Panc1 (cell line): Measurements from ENCODE around the gene OR14I1. TPM values are rescaled to one million over a fixed set of nuclear protein-coding genes. Genes with fewer than 3 reads are reported as not detected.
A peak's percentile ranks its signal among the peaks of the same experiment; 100 is the strongest.

Source experiments
- ATAC-seq: fragments of 200-7000 bp; cut with Tn5 transposase; 2 replicates; pipeline ENCODE4 v1.9.1; 2020; ENCODE audit warnings: mild to moderate bottlenecking, moderate library complexity
- BruUV-seq: library from RNA; stranded (reverse); fragments of 400-500 nt; replicated peaks from 2 replicates; lab custom pipeline; 2021; lab: Mats Ljungman, UMichigan
- CTCF ChIA-PET: fragments of 300-600 bp; sonication (Branson Sonifier 250); formaldehyde crosslinking; loops from one replicate; lab custom pipeline; 2022; ENCODE audit warnings: antibody characterized with exemption; lab: Charles Lee
- POLR2A ChIA-PET: fragments of 300-600 bp; sonication (Branson Sonifier 250); formaldehyde crosslinking; loops from one replicate; lab custom pipeline; 2022; ENCODE audit warnings: antibody characterized with exemption; lab: Charles Lee
- DNase-seq: peaks from one replicate; pipeline ENCODE4 v3.0.0-alpha.2; 2010; ENCODE audit warnings: low read depth, low spot score
- H3K27ac ChIP-seq: 2 replicates; pipeline ENCODE4 v1.5.1; 2011; ENCODE audit warnings: mild to moderate bottlenecking, low read length, inconsistent platforms
- H3K27me3 ChIP-seq: fragments of 200-500 bp; sonication (Bioruptor generic); 2 replicates; pipeline ENCODE4 v1.6.0; 2014; ENCODE audit warnings: low read length, inconsistent platforms; ENCODE audit not compliant: control insufficient read depth, insufficient read depth
- H3K36me3 ChIP-seq: fragments of 200-500 bp; sonication (Bioruptor generic); 2 replicates; pipeline ENCODE4 v1.5.1; 2014; ENCODE audit warnings: inconsistent platforms, mild to moderate bottlenecking, low read length, moderate library complexity; ENCODE audit not compliant: control insufficient read depth, insufficient read depth
- H3K4me1 ChIP-seq: 2 replicates; pipeline ENCODE4 v1.5.1; 2011; ENCODE audit warnings: inconsistent platforms, mild to moderate bottlenecking, low read length, moderate library complexity; ENCODE audit not compliant: control insufficient read depth, insufficient read depth
- H3K4me3 ChIP-seq, 2 experiments: 2 replicates each; pipeline ENCODE4 v1.5.1; 2011 to 2012; ENCODE audit warnings: low read depth in 2 of 2, low read length in 2 of 2, mild to moderate bottlenecking in 2 of 2, inconsistent platforms in 1 of 2, moderate library complexity in 1 of 2
- H3K9me3 ChIP-seq: fragments of 200-500 bp; sonication (Bioruptor generic); 2 replicates; pipeline ENCODE4 v1.5.1; 2014; ENCODE audit warnings: low read depth, mild to moderate bottlenecking, inconsistent platforms, low read length, moderate library complexity; ENCODE audit not compliant: control insufficient read depth, insufficient read depth
- CTCF ChIP-seq: fragments of 450-650 bp; IDR thresholded peaks from 2 replicates; pipeline ENCODE4 v1.5.1; 2017; ENCODE audit warnings: mild to moderate bottlenecking
- POLR2AphosphoS5 ChIP-seq: IDR thresholded peaks from 2 replicates; pipeline ENCODE4 v1.6.1; 2012; ENCODE audit warnings: mild to moderate bottlenecking, low read depth, low read length, moderate library complexity
- REST ChIP-seq, 2 experiments: IDR thresholded peaks; 2 replicates each; pipeline ENCODE4 v1.6.1; 2011 to 2012; ENCODE audit warnings: low read depth in 2 of 2, control low read depth in 1 of 2, low read length in 1 of 2, mild to moderate bottlenecking in 1 of 2, moderate library complexity in 1 of 2; ENCODE audit not compliant: insufficient read depth in 1 of 2
- SIN3A ChIP-seq: IDR thresholded peaks from 2 replicates; pipeline ENCODE4 v1.6.1; 2012; ENCODE audit warnings: low read depth, mild to moderate bottlenecking, low read length, moderate library complexity, borderline replicate concordance; ENCODE audit not compliant: insufficient read depth
- TCF7L2 ChIP-seq: IDR thresholded peaks from 2 replicates; pipeline ENCODE4 v1.6.1; 2011; ENCODE audit warnings: mild to moderate bottlenecking, low read depth, low read length, inconsistent platforms
- in situ Hi-C: cut with HindIII; loops from 2 replicates; pipeline ENCODE4 v1.10.0; 2016; ENCODE audit warnings: low sequenced_read_pairs, low pct_unique_long_range_greater_than_20kb
- intact Hi-C: fragments of 100-400 bp; cut with micrococcal nuclease; formaldehyde crosslinking; loops from one replicate; pipeline ENCODE4 v1.10.0; 2022; ENCODE audit not compliant: unreplicated experiment
- total RNA-seq: library from RNA; stranded (reverse); gene quantifications from one replicate; pipeline ENCODE4 v1.2.1, GENCODE V29; 2021; ENCODE audit not compliant: unreplicated experiment

The OR14I1 gene
- total RNA-seq, 1 experiment from 2014 or later: not detected

- no TSS peak for BruUV-seq
- intact Hi-C loops (no loop called here), in situ Hi-C loops (no loop called here)
- Histone ChIP-seq H3K27ac (no peak overlapping the region), H3K27me3 (no peaks in the 10 kb centered on the region), H3K9me3 (no peaks in the 10 kb centered on the region), H3K4me1 (no peaks in the 10 kb centered on the region), H3K4me3 (no peak overlapping the region), H3K36me3 (no peaks in the 10 kb centered on the region)
- DNase-seq: no peak
- TF ChIP-seq POLR2AphosphoS5 (no peak), TCF7L2 (no peak), REST (IDR thresholded peaks at IDR 0.05; ENCODE audit: insufficient read depth in 1 of 2, low read depth in 2 of 2, low read length in 1 of 2) (no peak), CTCF (no peak), SIN3A (no peak)
- POLR2A ChIA-PET: no interaction called here
- ATAC-seq: no peak
- CTCF ChIA-PET: interaction anchor here (0.6 to 0.7 kb wide), 2 partner anchors 110 to 129 kb away, joined by 3 to 18 read pairs; partner anchors contain the start of gene SH3BP5L
Measured at GRCh38 chr1:248696774-248697173, 5.8 kb downstream of the OR14I1 start.

GRCh38 chr1:248696261-248696660 is 6.3 kb downstream of the OR14I1 start:
- BruUV-seq: no TSS peak

More at GRCh38 chr1:248696261-248696660, 6.3 kb downstream of the OR14I1 start:
- no peaks in the 10 kb centered on the region for H3K27me3 ChIP-seq
- intact Hi-C loops: no loop called here
- peak; percentile 54 for TF ChIP-seq CTCF
- TF ChIP-seq POLR2AphosphoS5: no peak
- TF ChIP-seq TCF7L2: no peak
- no peak for TF ChIP-seq SIN3A
- TF ChIP-seq REST (IDR thresholded peaks at IDR 0.05; ENCODE audit: insufficient read depth in 1 of 2, low read depth in 2 of 2, low read length in 1 of 2): no peak
- H3K4me1 ChIP-seq: no peaks in the 10 kb centered on the region
- ChIA-PET CTCF (interaction anchor here (0.7 kb wide), 1 partner anchor 110 kb away, joined by 3 read pairs; no protein-coding TSS in a partner anchor), POLR2A (no interaction called here)
- in situ Hi-C loops: no loop called here
- no peaks in the 10 kb centered on the region for H3K36me3 ChIP-seq
- H3K4me3 ChIP-seq: no peak overlapping the region
- DNase-seq: no peak
- no peak overlapping the region for H3K27ac ChIP-seq
- peak; percentile 74 for ATAC-seq
- no peaks in the 10 kb centered on the region for H3K9me3 ChIP-seq
